ENCODE results near the gene CRIM1.

DNA sequence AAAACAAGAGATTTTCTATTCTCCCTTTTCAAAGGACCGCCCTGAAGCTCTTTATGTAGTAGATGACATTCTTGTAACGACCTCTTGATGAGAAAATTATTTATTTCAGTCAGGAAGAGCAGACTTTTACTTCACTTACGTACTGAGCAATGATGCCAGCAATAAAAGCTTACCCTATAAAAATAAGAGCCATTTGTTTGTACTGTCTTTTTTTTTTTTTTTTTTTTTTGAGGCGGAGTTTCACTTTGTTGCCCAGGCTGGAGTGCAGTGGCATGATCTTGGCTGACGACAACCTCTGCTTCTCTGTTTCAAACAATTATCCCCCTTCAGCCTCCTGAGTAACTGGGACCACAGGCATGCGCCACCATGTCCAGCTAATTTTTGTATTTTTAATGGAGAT lies 39.2 kb downstream of the CRIM1 start:
- TF ChIP-seq, protein P1, sequence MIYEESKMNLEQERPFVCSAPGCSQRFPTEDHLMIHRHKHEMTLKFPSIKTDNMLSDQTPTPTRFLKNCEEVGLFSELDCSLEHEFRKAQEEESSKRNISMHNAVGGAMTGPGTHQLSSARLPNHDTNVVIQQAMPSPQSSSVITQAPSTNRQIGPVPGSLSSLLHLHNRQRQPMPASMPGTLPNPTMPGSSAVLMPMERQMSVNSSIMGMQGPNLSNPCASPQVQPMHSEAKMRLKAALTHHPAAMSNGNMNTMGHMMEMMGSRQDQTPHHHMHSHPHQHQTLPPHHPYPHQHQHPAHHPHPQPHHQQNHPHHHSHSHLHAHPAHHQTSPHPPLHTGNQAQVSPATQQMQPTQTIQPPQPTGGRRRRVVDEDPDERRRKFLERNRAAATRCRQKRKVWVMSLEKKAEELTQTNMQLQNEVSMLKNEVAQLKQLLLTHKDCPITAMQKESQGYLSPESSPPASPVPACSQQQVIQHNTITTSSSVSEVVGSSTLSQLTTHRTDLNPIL (CRISPR knock-in tag; IDR thresholded peaks at IDR 0.05; ENCODE audit: low read depth) = no peak
- TF ChIP-seq, protein P2, sequence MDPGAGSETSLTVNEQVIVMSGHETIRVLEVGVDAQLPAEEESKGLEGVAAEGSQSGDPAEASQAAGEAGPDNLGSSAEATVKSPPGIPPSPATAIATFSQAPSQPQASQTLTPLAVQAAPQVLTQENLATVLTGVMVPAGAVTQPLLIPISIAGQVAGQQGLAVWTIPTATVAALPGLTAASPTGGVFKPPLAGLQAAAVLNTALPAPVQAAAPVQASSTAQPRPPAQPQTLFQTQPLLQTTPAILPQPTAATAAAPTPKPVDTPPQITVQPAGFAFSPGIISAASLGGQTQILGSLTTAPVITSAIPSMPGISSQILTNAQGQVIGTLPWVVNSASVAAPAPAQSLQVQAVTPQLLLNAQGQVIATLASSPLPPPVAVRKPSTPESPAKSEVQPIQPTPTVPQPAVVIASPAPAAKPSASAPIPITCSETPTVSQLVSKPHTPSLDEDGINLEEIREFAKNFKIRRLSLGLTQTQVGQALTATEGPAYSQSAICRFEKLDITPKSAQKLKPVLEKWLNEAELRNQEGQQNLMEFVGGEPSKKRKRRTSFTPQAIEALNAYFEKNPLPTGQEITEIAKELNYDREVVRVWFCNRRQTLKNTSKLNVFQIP (CRISPR knock-in tag; IDR thresholded peaks at IDR 0.05; ENCODE audit: borderline replicate concordance, low read depth) = no peak
- TF ChIP-seq ARNTL (CRISPR knock-in tag; IDR thresholded peaks at IDR 0.05; ENCODE audit: borderline replicate concordance, low read depth) = no peak
- TF ChIP-seq, protein P3, sequence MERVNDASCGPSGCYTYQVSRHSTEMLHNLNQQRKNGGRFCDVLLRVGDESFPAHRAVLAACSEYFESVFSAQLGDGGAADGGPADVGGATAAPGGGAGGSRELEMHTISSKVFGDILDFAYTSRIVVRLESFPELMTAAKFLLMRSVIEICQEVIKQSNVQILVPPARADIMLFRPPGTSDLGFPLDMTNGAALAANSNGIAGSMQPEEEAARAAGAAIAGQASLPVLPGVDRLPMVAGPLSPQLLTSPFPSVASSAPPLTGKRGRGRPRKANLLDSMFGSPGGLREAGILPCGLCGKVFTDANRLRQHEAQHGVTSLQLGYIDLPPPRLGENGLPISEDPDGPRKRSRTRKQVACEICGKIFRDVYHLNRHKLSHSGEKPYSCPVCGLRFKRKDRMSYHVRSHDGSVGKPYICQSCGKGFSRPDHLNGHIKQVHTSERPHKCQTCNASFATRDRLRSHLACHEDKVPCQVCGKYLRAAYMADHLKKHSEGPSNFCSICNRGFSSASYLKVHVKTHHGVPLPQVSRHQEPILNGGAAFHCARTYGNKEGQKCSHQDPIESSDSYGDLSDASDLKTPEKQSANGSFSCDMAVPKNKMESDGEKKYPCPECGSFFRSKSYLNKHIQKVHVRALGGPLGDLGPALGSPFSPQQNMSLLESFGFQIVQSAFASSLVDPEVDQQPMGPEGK (CRISPR knock-in tag; IDR thresholded peaks at IDR 0.05; ENCODE audit: borderline replicate concordance) = no peak
- TF ChIP-seq BACH2 (CRISPR knock-in tag; IDR thresholded peaks at IDR 0.05; ENCODE audit: borderline replicate concordance) = no peak
- no peak for TF ChIP-seq RARB (CRISPR knock-in tag; IDR thresholded peaks at IDR 0.05)
